Duodenal mucosa (tissue), 2 donors: Measurements from ENCODE around the gene BIRC2.

Experiments
- H3K27ac ChIP-seq: one replicate; pipeline ENCODE4 v1.7.0; 2013; ENCODE audit warnings: low read depth, low read length
- H3K27me3 ChIP-seq, 2 donors: one replicate each; pipeline ENCODE4 v1.7.0; 2013; ENCODE audit warnings: low read length in 2 of 2, control low read depth in 1 of 2; ENCODE audit not compliant: insufficient read depth in 2 of 2, control insufficient read depth in 1 of 2
- H3K36me3 ChIP-seq, 2 donors: one replicate each; pipeline ENCODE4 v1.7.0; 2013; ENCODE audit warnings: low read length in 2 of 2, control low read depth in 1 of 2; ENCODE audit not compliant: insufficient read depth in 2 of 2, control insufficient read depth in 1 of 2
- H3K4me1 ChIP-seq, 2 donors: one replicate each; pipeline ENCODE4 v1.7.0; 2013; ENCODE audit warnings: low read length in 2 of 2, control low read depth in 1 of 2; ENCODE audit not compliant: insufficient read depth in 2 of 2, control insufficient read depth in 1 of 2
- H3K4me3 ChIP-seq, 2 donors: one replicate each; pipeline ENCODE4 v1.7.0; 2013; ENCODE audit warnings: low read length in 2 of 2, low read depth in 1 of 2
- H3K9ac ChIP-seq, 2 donors: one replicate each; pipeline ENCODE4 v1.7.0; 2013; ENCODE audit warnings: low read length in 2 of 2, low read depth in 1 of 2
- H3K9me3 ChIP-seq, 2 donors: one replicate each; pipeline ENCODE4 v1.7.0; 2013; ENCODE audit warnings: low read length in 2 of 2, control low read depth in 1 of 2; ENCODE audit not compliant: control insufficient read depth in 1 of 2

Gene BIRC2

GRCh38 chr11:102427068-102427467, 80.1 kb downstream of the BIRC2 start:
- H3K27ac ChIP-seq: no peak overlapping the region
- H3K4me3 ChIP-seq: no peak overlapping the region
- H3K27me3 ChIP-seq: no peaks in the 10 kb centered on the region
- H3K9ac ChIP-seq: no peak overlapping the region
- H3K9me3 ChIP-seq: no peaks in the 10 kb centered on the region
- H3K36me3 ChIP-seq: no peaks in the 10 kb centered on the region
- H3K4me1 ChIP-seq: peaks cover 0 to 12% of the 10 kb centered on the region in 2 donors
